PC-9 (cell line): ENCODE results near the gene SETD1B.
A peak's percentile ranks its signal among the peaks of the same experiment; 100 is the strongest.

Experiments
- EZH2 ChIP-seq: fragments of 200-600 bp; sonication (generic); IDR thresholded peaks from 2 replicates; pipeline ENCODE4 v1.8.0; 2017; ENCODE audit warnings: antibody characterized with exemption, low read depth
- TF ChIP-seq, protein P1 (sequence below): fragments of 200-600 bp; sonication (generic); conservative IDR thresholded peaks from 2 replicates; pipeline ENCODE4 v1.6.1; 2017; ENCODE audit warnings: mixed run types, antibody characterized with exemption, mild to moderate bottlenecking, moderate library complexity

DNA sequence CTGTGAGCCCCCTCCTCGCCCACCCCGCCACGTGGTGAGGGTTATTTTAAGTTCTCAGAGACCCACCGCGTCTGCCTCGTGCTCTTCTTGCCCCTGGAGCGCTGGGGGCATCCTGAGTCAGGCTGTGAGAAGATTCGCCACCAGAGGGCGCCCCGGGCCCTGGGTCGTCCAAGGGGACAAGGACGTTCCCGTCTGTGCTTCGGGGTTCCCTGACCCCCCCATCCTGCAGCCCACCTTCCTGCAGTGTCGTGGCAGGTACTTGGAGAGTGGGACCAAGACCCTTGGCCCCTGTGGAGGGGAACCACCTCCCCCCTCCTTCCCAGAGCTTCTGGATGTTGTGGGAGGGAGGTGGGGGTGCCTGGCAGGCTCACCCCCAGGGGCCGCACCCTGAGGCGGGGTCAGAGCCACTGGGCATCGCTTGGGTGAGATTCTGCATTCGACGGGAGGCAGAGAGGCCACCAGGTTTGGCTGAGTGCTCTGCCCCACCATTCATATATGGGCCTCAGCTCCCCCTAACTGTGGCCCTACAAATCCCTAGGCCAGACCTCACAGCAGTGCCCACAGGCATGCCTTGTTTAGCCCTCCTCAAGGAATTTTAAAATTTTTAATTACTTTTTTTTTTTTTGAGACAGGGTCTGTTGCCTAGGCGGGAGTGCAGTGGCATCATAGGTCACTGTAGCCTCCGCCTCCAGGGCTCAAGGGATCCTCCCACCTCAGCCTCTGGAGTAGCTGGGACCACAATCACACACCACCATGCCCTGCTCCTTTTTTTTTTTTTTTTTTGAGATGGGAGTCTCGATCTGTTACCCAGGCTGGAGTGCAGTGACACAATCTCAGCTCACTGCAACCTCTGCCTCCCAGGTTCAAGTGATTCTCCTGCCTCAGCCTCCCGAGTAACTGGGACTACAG, 27.4 kb upstream of the SETD1B start:
- TF ChIP-seq, protein P1, sequence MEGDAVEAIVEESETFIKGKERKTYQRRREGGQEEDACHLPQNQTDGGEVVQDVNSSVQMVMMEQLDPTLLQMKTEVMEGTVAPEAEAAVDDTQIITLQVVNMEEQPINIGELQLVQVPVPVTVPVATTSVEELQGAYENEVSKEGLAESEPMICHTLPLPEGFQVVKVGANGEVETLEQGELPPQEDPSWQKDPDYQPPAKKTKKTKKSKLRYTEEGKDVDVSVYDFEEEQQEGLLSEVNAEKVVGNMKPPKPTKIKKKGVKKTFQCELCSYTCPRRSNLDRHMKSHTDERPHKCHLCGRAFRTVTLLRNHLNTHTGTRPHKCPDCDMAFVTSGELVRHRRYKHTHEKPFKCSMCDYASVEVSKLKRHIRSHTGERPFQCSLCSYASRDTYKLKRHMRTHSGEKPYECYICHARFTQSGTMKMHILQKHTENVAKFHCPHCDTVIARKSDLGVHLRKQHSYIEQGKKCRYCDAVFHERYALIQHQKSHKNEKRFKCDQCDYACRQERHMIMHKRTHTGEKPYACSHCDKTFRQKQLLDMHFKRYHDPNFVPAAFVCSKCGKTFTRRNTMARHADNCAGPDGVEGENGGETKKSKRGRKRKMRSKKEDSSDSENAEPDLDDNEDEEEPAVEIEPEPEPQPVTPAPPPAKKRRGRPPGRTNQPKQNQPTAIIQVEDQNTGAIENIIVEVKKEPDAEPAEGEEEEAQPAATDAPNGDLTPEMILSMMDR: peak; percentile 93
- no peak for TF ChIP-seq EZH2
